Endothelial cell of umbilical vein (primary cell): Measurements from ENCODE around the gene KRTAP2-3. TPM values are rescaled to one million over a fixed set of nuclear protein-coding genes. Genes with fewer than 3 reads are reported as not detected.
"Not testable (repeated sequence)": the region's sequence is repeated elsewhere in the genome, so short reads cannot be mapped to it uniquely, and the experiment has no call there.

Experiments
- BruUV-seq: library from RNA; stranded (reverse); fragments of 400-500 nt; replicated peaks from 2 replicates; lab custom pipeline; 2021; lab: Mats Ljungman, UMichigan
- CTCF ChIA-PET: fragments of 300-600, 350-600 bp; sonication (Branson Sonifier 250); formaldehyde crosslinking; loops from one replicate; lab custom pipeline; 2021; ENCODE audit warnings: antibody characterized with exemption, inconsistent platforms; lab: Charles Lee
- POLR2A ChIA-PET: fragments of 300-600, 350-600 bp; sonication (Branson Sonifier 250); formaldehyde crosslinking; loops from one replicate; lab custom pipeline; 2021; ENCODE audit warnings: antibody characterized with exemption, inconsistent platforms; lab: Charles Lee
- DNase-seq: peaks from one replicate; pipeline ENCODE4 v3.0.0-alpha.2; 2011; ENCODE audit warnings: low read depth, low spot score
- FAIRE-seq: peaks from 2 replicates; lab custom pipeline; 2011; peaks lifted over from hg19 to GRCh38; lab: Jason Lieb, UNC
- H2AFZ ChIP-seq: 2 replicates; pipeline ENCODE4 v1.6.0; 2012; ENCODE audit warnings: low read depth, low read length, control low read depth, inconsistent platforms
- H3K27ac ChIP-seq: 2 replicates; pipeline ENCODE4 v1.5.1; 2011; ENCODE audit warnings: low read depth, mild to moderate bottlenecking, control low read depth, low read length, moderate library complexity; ENCODE audit not compliant: insufficient read depth
- H3K27me3 ChIP-seq, 2 experiments: 2 replicates each; pipeline versions ENCODE4 v1.6.0 to v1.6.1; 2011; ENCODE audit warnings: low read length in 2 of 2, mixed read lengths in 1 of 2; ENCODE audit not compliant: control insufficient read depth in 2 of 2, insufficient read depth in 2 of 2
- H3K36me3 ChIP-seq, 2 experiments: 2 replicates in 1 of 2; 3 replicates in 1 of 2; pipeline ENCODE4 v1.5.1; 2011; ENCODE audit warnings: low read length in 2 of 2, mild to moderate bottlenecking in 1 of 2, moderate library complexity in 1 of 2; ENCODE audit not compliant: control insufficient read depth in 2 of 2, insufficient read depth in 2 of 2; ENCODE audit errors: extremely low read depth in 1 of 2
- H3K4me1 ChIP-seq: 3 replicates; pipeline ENCODE4 v1.5.1; 2011; ENCODE audit warnings: mild to moderate bottlenecking, low read length; ENCODE audit not compliant: control insufficient read depth, insufficient read depth; ENCODE audit errors: extremely low read depth
- H3K4me2 ChIP-seq: 2 replicates; pipeline ENCODE4 v1.6.1; 2011; ENCODE audit warnings: low read length, control low read depth, mixed read lengths; ENCODE audit not compliant: insufficient read depth
- H3K4me3 ChIP-seq, 3 experiments: fragments of 200-600 bp in 1 of 3; sonication (generic), shearing (Covaris generic) in 1 of 3; replicated peaks in 1 of 3; 2 replicates each; pipeline ENCODE4 v1.5.1; 2011 to 2016; ENCODE audit warnings: control low read depth in 3 of 3, low read length in 3 of 3, mild to moderate bottlenecking in 2 of 3, inconsistent platforms in 1 of 3, low read depth in 1 of 3, moderate library complexity in 1 of 3; ENCODE audit not compliant: insufficient read depth in 1 of 3
- H3K79me2 ChIP-seq: 2 replicates; pipeline ENCODE4 v1.6.0; 2012; ENCODE audit warnings: low read length, inconsistent platforms; ENCODE audit not compliant: control insufficient read depth, insufficient read depth
- H3K9ac ChIP-seq: replicated peaks from 2 replicates; pipeline ENCODE3; 2011; ENCODE audit warnings: low read length, control low read depth; ENCODE audit not compliant: insufficient read depth; ENCODE audit errors: extremely low read depth
- H3K9me1 ChIP-seq: replicated peaks from 3 replicates; pipeline ENCODE4 v1.6.0; 2011; ENCODE audit warnings: mild to moderate bottlenecking, low read length; ENCODE audit not compliant: control insufficient read depth, insufficient read depth; ENCODE audit errors: extremely low read depth
- H3K9me3 ChIP-seq: replicated peaks from 2 replicates; pipeline ENCODE4 v1.5.1; 2012; ENCODE audit warnings: low read length, inconsistent platforms; ENCODE audit not compliant: control insufficient read depth, insufficient read depth
- H4K20me1 ChIP-seq: replicated peaks from 2 replicates; pipeline ENCODE3; 2011; ENCODE audit warnings: mild to moderate bottlenecking, low read length; ENCODE audit not compliant: control insufficient read depth, insufficient read depth; ENCODE audit errors: extremely low read depth
- EZH2 ChIP-seq: IDR thresholded peaks from 2 replicates; pipeline ENCODE4 v1.6.1; 2012; ENCODE audit warnings: borderline replicate concordance, low read depth, mild to moderate bottlenecking, moderate library complexity, low read length, inconsistent platforms; ENCODE audit not compliant: severe bottlenecking
- FOS ChIP-seq: IDR thresholded peaks from 2 replicates; pipeline ENCODE4 v1.6.1; 2011; ENCODE audit warnings: mild to moderate bottlenecking, low read length, moderate library complexity, borderline replicate concordance; ENCODE audit not compliant: insufficient read depth
- GATA2 ChIP-seq: IDR thresholded peaks from 2 replicates; pipeline ENCODE4 v1.7.0; 2011; ENCODE audit warnings: low read depth, mild to moderate bottlenecking, moderate library complexity, mixed read lengths, low read length; ENCODE audit not compliant: insufficient read length, insufficient read depth
- JUN ChIP-seq: IDR thresholded peaks from 2 replicates; pipeline ENCODE4 v1.6.1; 2011; ENCODE audit warnings: borderline replicate concordance, low read depth; ENCODE audit not compliant: insufficient read length, insufficient read depth
- MYC ChIP-seq: IDR thresholded peaks from one replicate; pipeline ENCODE4 v1.6.1; 2011; ENCODE audit warnings: mild to moderate bottlenecking, low read depth, low read length
- POLR2A ChIP-seq: IDR thresholded peaks from 2 replicates; pipeline ENCODE4 v1.6.1; 2012; ENCODE audit warnings: low read depth, mild to moderate bottlenecking, control low read depth, low read length
- POLR2AphosphoS5 ChIP-seq: IDR thresholded peaks from 2 replicates; pipeline ENCODE4 v1.6.1; 2012; ENCODE audit warnings: low read depth, mild to moderate bottlenecking, control low read depth, low read length, moderate library complexity; ENCODE audit not compliant: insufficient read depth
- dilution Hi-C: fragments of 300-500 bp; cut with MboI; formaldehyde crosslinking; loops from one replicate; pipeline ENCODE4 v1.15.0; 2019; ENCODE audit warnings: low sequenced_read_pairs; ENCODE audit not compliant: extremely low pct_ligation_motif_present
- intact Hi-C: fragments of 100-400 bp; cut with micrococcal nuclease; formaldehyde crosslinking; loops from one replicate; pipeline ENCODE4 v1.10.0; 2022
- polyA plus RNA-seq, 4 experiments: library from polyadenylated mRNA; depleted of rRNA in 3 of 4; stranded (reverse) in 3 of 4; unstranded in 1 of 4; fragments of >200 nt; gene quantifications; 2 replicates each; pipeline versions ENCODE4 v1.2.1 to v1.2.3, GENCODE V29; 2011 to 2012; ENCODE audit warnings: missing spikeins in 1 of 4
- total RNA-seq: library from RNA; stranded (reverse); gene quantifications from 2 replicates; pipeline ENCODE4 v1.2.3, GENCODE V29; 2021
- TF ChIP-seq, protein P1 (sequence below): IDR thresholded peaks from 2 replicates; pipeline ENCODE4 v1.6.1; 2011; ENCODE audit not compliant: insufficient read depth, insufficient read length
- TF ChIP-seq, protein P2 (sequence below), 2 donors: IDR thresholded peaks; 1 replicate in 1 of 2; 2 replicates in 1 of 2; pipeline ENCODE4 v1.5.1; 2011; ENCODE audit warnings: low read length in 2 of 2, mild to moderate bottlenecking in 2 of 2, moderate library complexity in 2 of 2, control low read depth in 1 of 2, inconsistent platforms in 1 of 2, low read depth in 1 of 2; ENCODE audit not compliant: insufficient read depth in 1 of 2; ENCODE audit errors: extremely low read depth in 1 of 2

Gene KRTAP2-3
- total and polyA plus RNA-seq, 2 donors (not counting 3 experiments of a cell fraction or from before 2014, with no cell fraction given): not detected

DNA sequence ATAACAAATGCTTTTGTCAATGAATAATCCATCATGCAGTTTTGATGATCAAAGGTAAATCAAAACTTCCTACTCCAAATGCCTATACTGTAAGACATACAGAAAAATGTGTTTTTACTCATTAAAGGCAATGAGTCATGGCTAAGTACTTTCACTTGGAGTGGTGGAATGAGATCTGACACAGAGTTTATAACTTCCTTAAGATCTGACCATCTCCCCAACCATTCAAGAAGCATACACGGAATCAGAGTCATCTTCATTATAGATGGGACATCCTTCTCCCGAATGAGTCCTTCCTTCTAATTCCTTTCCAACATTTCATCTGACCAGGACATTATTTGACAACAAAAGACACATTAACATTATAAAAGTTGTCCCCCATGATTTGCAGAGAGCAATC, 23.5 kb upstream of the KRTAP2-3 start:
- intact Hi-C loops, H4K20me1 ChIP-seq, DNase-seq, POLR2A ChIA-PET, H3K27me3 ChIP-seq, H3K9me1 ChIP-seq, dilution Hi-C loops, H3K27ac ChIP-seq, H3K4me2 ChIP-seq, H3K36me3 ChIP-seq, H3K9ac ChIP-seq, H3K4me3 ChIP-seq, BruUV-seq, CTCF ChIA-PET, H3K9me3 ChIP-seq, H2AFZ ChIP-seq, H3K4me1 ChIP-seq, H3K79me2 ChIP-seq: not testable (repeated sequence)
- TF ChIP-seq FOS: peak; percentile 25
- FAIRE-seq: peak; percentile 81

DNA sequence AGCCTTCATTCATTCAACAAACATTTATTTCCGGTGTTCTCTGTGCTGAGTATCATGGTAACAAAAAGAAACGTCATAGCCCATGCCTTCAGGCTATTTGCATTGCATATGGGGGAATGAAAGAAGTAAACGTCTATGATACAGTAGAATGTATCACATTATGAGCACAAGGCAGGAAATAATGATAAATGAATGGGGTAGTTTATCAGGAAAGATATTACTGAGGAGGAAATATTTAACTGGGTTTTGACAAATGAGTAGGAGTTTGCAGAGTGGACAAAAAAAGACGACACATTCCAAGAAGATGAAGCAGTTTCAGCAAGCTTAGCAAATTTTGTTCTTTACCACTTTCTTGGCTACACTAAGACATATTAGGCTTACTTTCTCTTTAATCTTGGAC, 22.7 kb upstream of the KRTAP2-3 start:
- dilution Hi-C loops: no loop called here
- H3K9me3 ChIP-seq: no peaks in the 10 kb centered on the region
- no peaks in the 10 kb centered on the region for H3K27me3 ChIP-seq
- DNase-seq (no peak), FAIRE-seq (no peak)
- H4K20me1 ChIP-seq: no peaks in the 10 kb centered on the region
- no peaks in the 10 kb centered on the region for H3K36me3 ChIP-seq
- POLR2A ChIA-PET: no interaction called here
- TF ChIP-seq POLR2AphosphoS5 (no peak), GATA2 (no peak), MYC (no peak), EZH2 (no peak), FOS (no peak), POLR2A (no peak), JUN (no peak)
- TF ChIP-seq, protein P1, sequence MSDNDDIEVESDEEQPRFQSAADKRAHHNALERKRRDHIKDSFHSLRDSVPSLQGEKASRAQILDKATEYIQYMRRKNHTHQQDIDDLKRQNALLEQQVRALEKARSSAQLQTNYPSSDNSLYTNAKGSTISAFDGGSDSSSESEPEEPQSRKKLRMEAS: no peak
- TF ChIP-seq, protein P2, sequence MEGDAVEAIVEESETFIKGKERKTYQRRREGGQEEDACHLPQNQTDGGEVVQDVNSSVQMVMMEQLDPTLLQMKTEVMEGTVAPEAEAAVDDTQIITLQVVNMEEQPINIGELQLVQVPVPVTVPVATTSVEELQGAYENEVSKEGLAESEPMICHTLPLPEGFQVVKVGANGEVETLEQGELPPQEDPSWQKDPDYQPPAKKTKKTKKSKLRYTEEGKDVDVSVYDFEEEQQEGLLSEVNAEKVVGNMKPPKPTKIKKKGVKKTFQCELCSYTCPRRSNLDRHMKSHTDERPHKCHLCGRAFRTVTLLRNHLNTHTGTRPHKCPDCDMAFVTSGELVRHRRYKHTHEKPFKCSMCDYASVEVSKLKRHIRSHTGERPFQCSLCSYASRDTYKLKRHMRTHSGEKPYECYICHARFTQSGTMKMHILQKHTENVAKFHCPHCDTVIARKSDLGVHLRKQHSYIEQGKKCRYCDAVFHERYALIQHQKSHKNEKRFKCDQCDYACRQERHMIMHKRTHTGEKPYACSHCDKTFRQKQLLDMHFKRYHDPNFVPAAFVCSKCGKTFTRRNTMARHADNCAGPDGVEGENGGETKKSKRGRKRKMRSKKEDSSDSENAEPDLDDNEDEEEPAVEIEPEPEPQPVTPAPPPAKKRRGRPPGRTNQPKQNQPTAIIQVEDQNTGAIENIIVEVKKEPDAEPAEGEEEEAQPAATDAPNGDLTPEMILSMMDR (IDR thresholded peaks at IDR 0.05; ENCODE audit: extremely low read depth in 1 of 2, insufficient read depth in 1 of 2, low read depth in 1 of 2, low read length in 2 of 2): no peak
- H3K4me1 ChIP-seq: no peaks in the 10 kb centered on the region
- no peak overlapping the region for H2AFZ ChIP-seq
- H3K9ac ChIP-seq: no peak overlapping the region
- intact Hi-C loops: no loop called here
- H3K4me2 ChIP-seq: no peak overlapping the region
- no peak overlapping the region for H3K4me3 ChIP-seq
- CTCF ChIA-PET: no interaction called here
- H3K79me2 ChIP-seq: no peaks in the 10 kb centered on the region
- H3K27ac ChIP-seq: no peak overlapping the region
- no TSS peak for BruUV-seq
- no peaks in the 10 kb centered on the region for H3K9me1 ChIP-seq
